Neural cell (in vitro differentiated cells): ENCODE results near the gene CCNDBP1. TPM values are rescaled to one million over a fixed set of nuclear protein-coding genes. Genes with fewer than 3 reads are reported as not detected.
"Not testable (repeated sequence)": the region's sequence is repeated elsewhere in the genome, so short reads cannot be mapped to it uniquely, and the experiment has no call there.

Experiments
- H2AFZ ChIP-seq: fragments of 200-600, 300-800 bp; sonication (generic), shearing (Covaris generic); 2 replicates; pipeline ENCODE4 v1.6.0; 2014; ENCODE audit warnings: low read depth, mild to moderate bottlenecking, antibody characterized with exemption, low read length, moderate library complexity
- H3F3A ChIP-seq: fragments of 200-600 bp; shearing (Covaris generic); 2 replicates; pipeline ENCODE4 v1.6.1; 2016; ENCODE audit warnings: mild to moderate bottlenecking, moderate library complexity, mixed read lengths, antibody characterized with exemption, low read length; ENCODE audit not compliant: insufficient read depth, poor library complexity, severe bottlenecking
- H3K27ac ChIP-seq: fragments of 200-600, 300-800 bp; sonication (generic), shearing (Covaris generic); 2 replicates; pipeline ENCODE4 v1.5.1; 2014; ENCODE audit warnings: mild to moderate bottlenecking, low read length, moderate library complexity
- H3K27me3 ChIP-seq: fragments of 300-800, 200-600 bp; sonication (generic), shearing (Covaris generic); 2 replicates; pipeline ENCODE4 v1.6.0; 2014; ENCODE audit warnings: mild to moderate bottlenecking, low read depth, low read length, moderate library complexity; ENCODE audit not compliant: insufficient read depth
- H3K36me3 ChIP-seq: fragments of 300-800, 200-600 bp; sonication (generic), shearing (Covaris generic); 2 replicates; pipeline ENCODE4 v1.5.1; 2014; ENCODE audit warnings: mild to moderate bottlenecking, antibody characterized with exemption, low read length, moderate library complexity; ENCODE audit not compliant: insufficient read depth
- H3K4me2 ChIP-seq: fragments of 300-800, 200-600 bp; sonication (generic), shearing (Covaris generic); 2 replicates; pipeline ENCODE4 v1.6.0; 2014; ENCODE audit warnings: mild to moderate bottlenecking, low read length
- H3K4me3 ChIP-seq: fragments of 300-800, 200-600 bp; sonication (generic), shearing (Covaris generic); 2 replicates; pipeline ENCODE4 v1.5.1; 2014; ENCODE audit warnings: mild to moderate bottlenecking, low read length, moderate library complexity
- H3K79me2 ChIP-seq: fragments of 200-600 bp; shearing (Covaris generic); replicated peaks from 2 replicates; pipeline ENCODE4 v1.6.0; 2014; ENCODE audit warnings: mild to moderate bottlenecking, low read length, moderate library complexity; ENCODE audit not compliant: insufficient read depth
- H3K9ac ChIP-seq: fragments of 300-800, 200-600 bp; sonication (generic), shearing (Covaris generic); 2 replicates; pipeline ENCODE4 v1.6.1; 2016; ENCODE audit warnings: mild to moderate bottlenecking, low read length, mixed read lengths
- H3K9me2 ChIP-seq: fragments of 200-600 bp; shearing (Covaris generic); 2 replicates; pipeline ENCODE4 v1.6.1; 2016; ENCODE audit warnings: mild to moderate bottlenecking, low read length, mixed read lengths; ENCODE audit not compliant: insufficient read depth
- H3K9me3 ChIP-seq: fragments of 200-600, 300-800 bp; sonication (generic), shearing (Covaris generic); 2 replicates; pipeline ENCODE4 v1.6.1; 2016; ENCODE audit warnings: mild to moderate bottlenecking, mixed run types, low read length, moderate library complexity, mixed read lengths
- H4K20me1 ChIP-seq: fragments of 200-600 bp; shearing (Covaris generic); 2 replicates; pipeline ENCODE4 v1.6.1; 2016; ENCODE audit warnings: mild to moderate bottlenecking, mixed run types; ENCODE audit not compliant: insufficient read depth
- CTCF ChIP-seq: fragments of 450-650 bp; IDR thresholded peaks from 2 replicates; pipeline ENCODE4 v1.5.1; 2014; ENCODE audit warnings: antibody characterized with exemption, mild to moderate bottlenecking, moderate library complexity; ENCODE audit not compliant: poor library complexity, severe bottlenecking
- EP300 ChIP-seq: fragments of 450-650 bp; conservative IDR thresholded peaks from 2 replicates; pipeline ENCODE4 v1.6.1; 2014; ENCODE audit warnings: antibody characterized with exemption, mild to moderate bottlenecking, moderate library complexity; ENCODE audit not compliant: poor library complexity, severe bottlenecking
- EZH2 ChIP-seq: fragments of 200-600, 300-800 bp; shearing (Covaris generic), sonication (generic); IDR thresholded peaks from 2 replicates; pipeline ENCODE4 v1.6.1; 2014; ENCODE audit warnings: antibody characterized with exemption, low read length, borderline replicate concordance, mild to moderate bottlenecking; ENCODE audit not compliant: insufficient read depth, poor library complexity, severe bottlenecking
- MXI1 ChIP-seq: fragments of 450-650 bp; conservative IDR thresholded peaks from 2 replicates; pipeline ENCODE4 v1.6.1; 2014; ENCODE audit warnings: antibody characterized with exemption, mild to moderate bottlenecking; ENCODE audit not compliant: poor library complexity, severe bottlenecking
- POLR2AphosphoS5 ChIP-seq: IDR thresholded peaks from 2 replicates; pipeline ENCODE4 v1.6.1; 2012
- RAD21 ChIP-seq: fragments of 450-650 bp; conservative IDR thresholded peaks from 2 replicates; pipeline ENCODE4 v1.6.1; 2014; ENCODE audit warnings: antibody characterized with exemption, mild to moderate bottlenecking, moderate library complexity
- REST ChIP-seq: IDR thresholded peaks from 2 replicates; pipeline ENCODE4 v1.6.1; 2012; ENCODE audit warnings: borderline replicate concordance
- SMC3 ChIP-seq: fragments of 450-650 bp; conservative IDR thresholded peaks from 2 replicates; pipeline ENCODE4 v1.6.1; 2014; ENCODE audit warnings: antibody characterized with exemption, mild to moderate bottlenecking, moderate library complexity; ENCODE audit not compliant: poor library complexity
- TAF1 ChIP-seq: IDR thresholded peaks from 2 replicates; pipeline ENCODE4 v1.6.1; 2012; ENCODE audit warnings: low read depth
- polyA plus RNA-seq: library from polyadenylated mRNA; depleted of rRNA; stranded (reverse); fragments of >200 nt; gene quantifications from 2 replicates; pipeline ENCODE4 v1.2.3, GENCODE V29; 2014

The CCNDBP1 gene
- polyA plus RNA-seq, 1 donor from 2014 or later = 67.6 TPM

GRCh38 chr15:43153269-43153668 lies 31.9 kb upstream of the CCNDBP1 start:
- H3K27ac ChIP-seq = no peak overlapping the region
- no peaks in the 10 kb centered on the region for H3K27me3 ChIP-seq
- no peak overlapping the region for H3K9ac ChIP-seq
- no peak overlapping the region for H2AFZ ChIP-seq
- H3F3A ChIP-seq = no peaks in the 10 kb centered on the region
- H3K4me2 ChIP-seq = no peak overlapping the region
- no peaks in the 10 kb centered on the region for H3K79me2 ChIP-seq
- H3K36me3 ChIP-seq = no peaks in the 10 kb centered on the region
- TF ChIP-seq RAD21 = no peak
- no peak for TF ChIP-seq EP300
- no peak for TF ChIP-seq MXI1
- no peak for TF ChIP-seq TAF1
- no peak for TF ChIP-seq SMC3
- no peak for TF ChIP-seq CTCF
- no peak for TF ChIP-seq POLR2AphosphoS5
- TF ChIP-seq REST = no peak
- no peak for TF ChIP-seq EZH2
- no peaks in the 10 kb centered on the region for H3K9me2 ChIP-seq
- H3K4me3 ChIP-seq = no peak overlapping the region
- H4K20me1 ChIP-seq = no peaks in the 10 kb centered on the region
- no peaks in the 10 kb centered on the region for H3K9me3 ChIP-seq

GRCh38 chr15:43165801-43166325 lies 19.3 kb upstream of the CCNDBP1 start:
- Histone ChIP-seq H3K9me3 (no peaks in the 10 kb centered on the region), H3K79me2 (no peaks in the 10 kb centered on the region), H4K20me1 (no peaks in the 10 kb centered on the region), H3K4me3 (no peak overlapping the region), H3F3A (no peaks in the 10 kb centered on the region), H3K9ac (no peak overlapping the region), H3K36me3 (no peaks in the 10 kb centered on the region), H2AFZ (no peak overlapping the region), H3K9me2 (no peaks in the 10 kb centered on the region), H3K4me2 (no peak overlapping the region), H3K27ac (no peak overlapping the region), H3K27me3 (no peaks in the 10 kb centered on the region)
- TF ChIP-seq CTCF = no peak
- TF ChIP-seq TAF1 = no peak
- TF ChIP-seq EP300 = no peak
- TF ChIP-seq REST = no peak
- TF ChIP-seq SMC3 = no peak

GRCh38 chr15:43167261-43167660 lies 17.9 kb upstream of the CCNDBP1 start:
- not testable (repeated sequence) for H3K4me3 ChIP-seq, H3K9me3 ChIP-seq, H2AFZ ChIP-seq, H3K36me3 ChIP-seq, H3K27ac ChIP-seq, H3K79me2 ChIP-seq, H3K4me2 ChIP-seq, H3K9ac ChIP-seq, H4K20me1 ChIP-seq, H3F3A ChIP-seq, H3K9me2 ChIP-seq, H3K27me3 ChIP-seq
